GM12878 (cell line): ENCODE data around the gene RPRD1B. TPM values are rescaled to one million over a fixed set of nuclear protein-coding genes. Genes with fewer than 3 reads are reported as not detected.

ENCODE experiments used
- ATAC-seq: fragments of 200-7000 bp; cut with Tn5 transposase; 3 replicates; pipeline ENCODE4 v1.9.1; 2020; ENCODE audit warnings: mild to moderate bottlenecking, moderate library complexity
- BruUV-seq: library from RNA; stranded (reverse); fragments of 400-500 nt; replicated peaks from 2 replicates; lab custom pipeline; 2021; lab: Mats Ljungman, UMichigan
- CTCF ChIA-PET: fragments of 300-600 bp; sonication (Branson Sonifier 250); formaldehyde crosslinking; extraction: SDS; loops from one replicate; lab custom pipeline; 2021; ENCODE audit warnings: inconsistent platforms; lab: Yijun Ruan, JAX
- POLR2A ChIA-PET: fragments of 350-600 bp; formaldehyde crosslinking; extraction: SDS; loops from one replicate; lab custom pipeline; 2021; ENCODE audit warnings: inconsistent platforms; lab: Charles Lee
- RAD21 ChIA-PET: fragments of 300-600 bp; sonication (Branson Sonifier 250); formaldehyde crosslinking; loops from one replicate; lab custom pipeline; 2023; ENCODE audit warnings: antibody characterized with exemption; ENCODE audit not compliant: unreplicated experiment; lab: Charles Lee
- SMC1A ChIA-PET: fragments of 300-600 bp; sonication (Branson Sonifier 250); formaldehyde crosslinking; loops from one replicate; lab custom pipeline; 2023; ENCODE audit not compliant: unreplicated experiment, uncharacterized antibody; lab: Charles Lee
- DNase-seq: peaks from one replicate; pipeline ENCODE4 v3.0.0-alpha.2; 2011; ENCODE audit warnings: low read depth, low spot score
- FAIRE-seq: peaks from 3 replicates; lab custom pipeline; 2011; peaks lifted over from hg19 to GRCh38; lab: Jason Lieb, UNC
- H2AFZ ChIP-seq: 2 replicates; pipeline ENCODE4 v1.6.0; 2011; ENCODE audit warnings: low read depth, low read length, control low read depth; ENCODE audit not compliant: control insufficient read depth
- H3K27ac ChIP-seq: 2 replicates; pipeline ENCODE4 v1.5.1; 2011; ENCODE audit warnings: control low read depth; ENCODE audit not compliant: control insufficient read depth, insufficient read depth
- H3K27me3 ChIP-seq, 2 experiments: replicated peaks in 1 of 2; 2 replicates each; pipeline versions ENCODE4 v1.6.0 to v1.6.1; 2011; ENCODE audit warnings: low read length in 1 of 2; ENCODE audit not compliant: control insufficient read depth in 2 of 2, insufficient read depth in 2 of 2
- H3K36me3 ChIP-seq, 2 experiments: 2 replicates each; pipeline ENCODE4 v1.5.1; 2011; ENCODE audit warnings: low read length in 1 of 2; ENCODE audit not compliant: control insufficient read depth in 2 of 2, insufficient read depth in 2 of 2
- H3K4me1 ChIP-seq: 2 replicates; pipeline ENCODE4 v1.6.1; 2011; ENCODE audit warnings: mild to moderate bottlenecking, low read length, moderate library complexity, mixed read lengths; ENCODE audit not compliant: control insufficient read depth, insufficient read depth
- H3K4me2 ChIP-seq: 2 replicates; pipeline ENCODE4 v1.6.0; 2011; ENCODE audit warnings: control low read depth; ENCODE audit not compliant: control insufficient read depth, insufficient read depth
- H3K4me3 ChIP-seq: fragments of 200-600 bp; sonication (generic); 2 replicates; pipeline ENCODE4 v1.5.1; 2016
- H3K79me2 ChIP-seq: 2 replicates; pipeline ENCODE4 v1.6.0; 2011; ENCODE audit warnings: low read length; ENCODE audit not compliant: control insufficient read depth, insufficient read depth
- H3K9ac ChIP-seq: 2 replicates; pipeline ENCODE4 v1.8.0; 2011; ENCODE audit warnings: low read length, control low read depth, mixed read lengths; ENCODE audit not compliant: control insufficient read depth, insufficient read depth
- H3K9me3 ChIP-seq: replicated peaks from 3 replicates; pipeline ENCODE4 v1.5.1; 2011; ENCODE audit warnings: mild to moderate bottlenecking, low read length; ENCODE audit not compliant: control insufficient read depth, insufficient read depth
- H4K20me1 ChIP-seq: 2 replicates; pipeline ENCODE4 v1.6.0; 2011; ENCODE audit not compliant: control insufficient read depth, insufficient read depth
- BMI1 ChIP-seq: fragments of 450-650 bp; IDR thresholded peaks from 2 replicates; pipeline ENCODE4 v1.6.1; 2016; ENCODE audit warnings: mild to moderate bottlenecking, moderate library complexity, borderline replicate concordance
- BRCA1 ChIP-seq: IDR thresholded peaks from 2 replicates; pipeline ENCODE4 v1.6.1; 2011; ENCODE audit warnings: low read depth, low read length, improper control_type of control experiment
- CBFB ChIP-seq: IDR thresholded peaks from 2 replicates; pipeline ENCODE4 v1.6.1; 2016; ENCODE audit warnings: antibody characterized with exemption, low read depth
- ETV6 ChIP-seq, 2 experiments: fragments of 450-650 bp in 1 of 2; IDR thresholded peaks in 1 of 2; conservative IDR thresholded peaks in 1 of 2; 2 replicates each; pipeline ENCODE4 v1.6.1; 2014; ENCODE audit warnings: antibody characterized with exemption in 1 of 2, borderline replicate concordance in 1 of 2, low read depth in 1 of 2, mild to moderate bottlenecking in 1 of 2, moderate library complexity in 1 of 2
- KLF5 ChIP-seq: fragments of 450-650 bp; IDR thresholded peaks from 2 replicates; pipeline ENCODE4 v1.6.1; 2014; ENCODE audit warnings: mild to moderate bottlenecking; ENCODE audit not compliant: partially characterized antibody
- LARP7 ChIP-seq: fragments of 450-650 bp; IDR thresholded peaks from 2 replicates; pipeline ENCODE4 v1.6.1; 2017; ENCODE audit warnings: mild to moderate bottlenecking
- PAX5 ChIP-seq: IDR thresholded peaks from 2 replicates; pipeline ENCODE4 v1.6.1; 2011; ENCODE audit warnings: low read depth, low read length, borderline replicate concordance
- RAD21 ChIP-seq: IDR thresholded peaks from 2 replicates; pipeline ENCODE4 v1.6.1; 2011; ENCODE audit warnings: mild to moderate bottlenecking, low read depth, low read length, moderate library complexity; ENCODE audit not compliant: insufficient read depth
- WRNIP1 ChIP-seq: IDR thresholded peaks from 2 replicates; pipeline ENCODE4 v1.6.1; 2011; ENCODE audit warnings: low read depth, low read length, improper control_type of control experiment, borderline replicate concordance
- ZNF274 ChIP-seq: IDR thresholded peaks from one replicate; pipeline ENCODE4 v1.8.0; 2011; ENCODE audit not compliant: insufficient read length, insufficient read depth
- ZNF622 ChIP-seq: fragments of 450-650 bp; IDR thresholded peaks from 2 replicates; pipeline ENCODE4 v1.6.1; 2017; ENCODE audit warnings: mild to moderate bottlenecking, inconsistent platforms
- WGBS: methylation state at CpG from one replicate; pipeline ENCODE4 v1.1.6; 2016; ENCODE audit warnings: low lambda C conversion rate; ENCODE audit not compliant: insufficient replicate concordance, insufficient coverage; ENCODE audit errors: missing lambda C conversion rate; 5-methylcytosine and 5-hydroxymethylcytosine counted together
- in situ Hi-C: fragments of 300-500 bp; cut with MboI; formaldehyde crosslinking; loops from 9 replicates; pipeline ENCODE4 v1.14.3; 2018; ENCODE audit warnings: mixed read lengths
- intact Hi-C: fragments of 100-400 bp; cut with micrococcal nuclease; formaldehyde crosslinking; loops from one replicate; pipeline ENCODE4 v1.14.2; 2022; ENCODE audit not compliant: unreplicated experiment
- polyA plus RNA-seq, 11 experiments: library from polyadenylated mRNA; depleted of rRNA in 4 of 11; unstranded in 6 of 11; stranded (reverse) in 5 of 11; fragments of >200 nt; fragmentation: Nextera tagmentation in 4 of 11; fragmentation: Illumina TruSeq in 1 of 11; extraction: Ambion mirVana in 4 of 11; extraction: Trizol in 1 of 11; gene quantifications; 1 replicate in 1 of 11; 2 replicates in 10 of 11; pipeline versions ENCODE4 v1.2.1 to v1.2.3, GENCODE V29; 2011 to 2016; ENCODE audit warnings: inconsistent platforms in 2 of 11, missing spikeins in 2 of 11, low read depth in 1 of 11
- total RNA-seq, 4 experiments: library from RNA; depleted of rRNA in 3 of 4; stranded (reverse); fragments of >200 nt in 3 of 4; fragmentation: Illumina TruSeq in 1 of 4; extraction: Trizol in 1 of 4; gene quantifications; 2 replicates each; pipeline versions ENCODE4 v1.2.1 to v1.2.3, GENCODE V29; 2013 to 2021
- TF ChIP-seq, protein P1 (sequence below): fragments of 450-650 bp; IDR thresholded peaks from 2 replicates; pipeline ENCODE4 v1.6.1; 2017; ENCODE audit warnings: mild to moderate bottlenecking, moderate library complexity
- TF ChIP-seq, protein P2 (sequence below): IDR thresholded peaks from 2 replicates; pipeline ENCODE4 v1.6.1; 2011; ENCODE audit warnings: low read depth, low read length, improper control_type of control experiment, borderline replicate concordance

RPRD1B gene
- total and polyA plus RNA-seq, 10 of the 15 experiments (the other 5 are each of a cell fraction or from before 2014, with no cell fraction given) = 5.2 to 40.2 (median 30.0) TPM

DNA sequence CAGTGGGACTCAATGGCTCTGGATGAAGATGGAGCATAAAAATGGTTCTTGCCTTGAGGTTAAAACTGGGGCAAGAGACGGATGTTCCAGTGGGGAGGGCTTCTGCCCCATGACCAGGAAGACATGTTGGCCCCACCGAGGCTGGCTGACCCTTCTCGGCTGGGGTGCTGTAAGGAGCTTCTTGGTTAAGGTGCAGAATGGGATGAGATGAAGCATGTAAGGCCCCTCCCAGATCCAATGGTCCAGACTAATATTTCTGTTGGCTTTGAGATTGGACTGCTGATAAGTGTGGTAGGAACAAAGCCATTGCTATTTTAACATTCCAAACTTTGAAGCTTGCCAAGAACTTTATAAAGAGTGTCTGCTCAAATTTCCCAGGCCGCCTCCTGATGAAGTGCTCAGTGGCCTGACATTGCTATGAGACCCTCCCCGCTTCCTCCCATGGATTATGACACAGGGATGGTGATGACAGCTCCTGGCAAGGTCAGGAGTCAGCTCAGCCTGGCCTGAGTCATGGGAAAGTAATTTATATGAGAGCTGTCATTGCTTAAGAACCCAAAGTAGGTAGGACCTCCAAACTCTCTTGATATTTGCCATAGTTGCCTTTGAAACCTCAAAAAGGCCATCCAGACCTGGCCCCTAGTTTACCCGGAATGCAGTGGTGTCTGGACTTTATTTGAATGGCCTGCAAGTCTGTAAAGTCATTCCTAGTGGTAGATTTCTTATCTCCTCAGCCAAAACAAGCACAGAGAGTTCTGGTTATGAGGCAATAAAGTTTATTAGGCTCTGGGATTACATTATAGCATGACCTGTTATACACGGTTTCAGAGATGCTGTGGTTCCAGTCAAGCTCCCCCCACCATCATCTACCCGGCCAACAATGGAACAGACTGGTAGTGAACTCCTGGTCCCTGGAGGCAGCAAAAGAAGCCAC is 76.3 kb downstream of the RPRD1B start:
- ATAC-seq (no peak), FAIRE-seq (no peak), DNase-seq (no peak)
- TF ChIP-seq ETV6 (conservative IDR thresholded peaks at IDR 0.05 in 1 of 2, IDR thresholded peaks at IDR 0.05 in 1 of 2; ENCODE audit: borderline replicate concordance in 1 of 2, low read depth in 1 of 2) (no peak), ZNF622 (no peak), CBFB (no peak), LARP7 (no peak), PAX5 (no peak), BMI1 (no peak), ZNF274 (no peak), WRNIP1 (no peak), BRCA1 (no peak), RAD21 (no peak), KLF5 (no peak)
- TF ChIP-seq, protein P1, sequence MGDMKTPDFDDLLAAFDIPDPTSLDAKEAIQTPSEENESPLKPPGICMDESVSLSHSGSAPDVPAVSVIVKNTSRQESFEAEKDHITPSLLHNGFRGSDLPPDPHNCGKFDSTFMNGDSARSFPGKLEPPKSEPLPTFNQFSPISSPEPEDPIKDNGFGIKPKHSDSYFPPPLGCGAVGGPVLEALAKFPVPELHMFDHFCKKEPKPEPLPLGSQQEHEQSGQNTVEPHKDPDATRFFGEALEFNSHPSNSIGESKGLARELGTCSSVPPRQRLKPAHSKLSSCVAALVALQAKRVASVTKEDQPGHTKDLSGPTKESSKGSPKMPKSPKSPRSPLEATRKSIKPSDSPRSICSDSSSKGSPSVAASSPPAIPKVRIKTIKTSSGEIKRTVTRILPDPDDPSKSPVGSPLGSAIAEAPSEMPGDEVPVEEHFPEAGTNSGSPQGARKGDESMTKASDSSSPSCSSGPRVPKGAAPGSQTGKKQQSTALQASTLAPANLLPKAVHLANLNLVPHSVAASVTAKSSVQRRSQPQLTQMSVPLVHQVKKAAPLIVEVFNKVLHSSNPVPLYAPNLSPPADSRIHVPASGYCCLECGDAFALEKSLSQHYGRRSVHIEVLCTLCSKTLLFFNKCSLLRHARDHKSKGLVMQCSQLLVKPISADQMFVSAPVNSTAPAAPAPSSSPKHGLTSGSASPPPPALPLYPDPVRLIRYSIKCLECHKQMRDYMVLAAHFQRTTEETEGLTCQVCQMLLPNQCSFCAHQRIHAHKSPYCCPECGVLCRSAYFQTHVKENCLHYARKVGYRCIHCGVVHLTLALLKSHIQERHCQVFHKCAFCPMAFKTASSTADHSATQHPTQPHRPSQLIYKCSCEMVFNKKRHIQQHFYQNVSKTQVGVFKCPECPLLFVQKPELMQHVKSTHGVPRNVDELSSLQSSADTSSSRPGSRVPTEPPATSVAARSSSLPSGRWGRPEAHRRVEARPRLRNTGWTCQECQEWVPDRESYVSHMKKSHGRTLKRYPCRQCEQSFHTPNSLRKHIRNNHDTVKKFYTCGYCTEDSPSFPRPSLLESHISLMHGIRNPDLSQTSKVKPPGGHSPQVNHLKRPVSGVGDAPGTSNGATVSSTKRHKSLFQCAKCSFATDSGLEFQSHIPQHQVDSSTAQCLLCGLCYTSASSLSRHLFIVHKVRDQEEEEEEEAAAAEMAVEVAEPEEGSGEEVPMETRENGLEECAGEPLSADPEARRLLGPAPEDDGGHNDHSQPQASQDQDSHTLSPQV = no peak
- TF ChIP-seq, protein P2, sequence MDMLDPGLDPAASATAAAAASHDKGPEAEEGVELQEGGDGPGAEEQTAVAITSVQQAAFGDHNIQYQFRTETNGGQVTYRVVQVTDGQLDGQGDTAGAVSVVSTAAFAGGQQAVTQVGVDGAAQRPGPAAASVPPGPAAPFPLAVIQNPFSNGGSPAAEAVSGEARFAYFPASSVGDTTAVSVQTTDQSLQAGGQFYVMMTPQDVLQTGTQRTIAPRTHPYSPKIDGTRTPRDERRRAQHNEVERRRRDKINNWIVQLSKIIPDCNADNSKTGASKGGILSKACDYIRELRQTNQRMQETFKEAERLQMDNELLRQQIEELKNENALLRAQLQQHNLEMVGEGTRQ = no peak
- intact Hi-C loops (no loop called here), in situ Hi-C loops (no loop called here)
- no peaks in the 10 kb centered on the region for H3K36me3 ChIP-seq
- H3K9me3 ChIP-seq = no peaks in the 10 kb centered on the region; the same call in 2 of the 3 replicates
- no peak overlapping the region for H2AFZ ChIP-seq
- RAD21 ChIA-PET = interaction anchor here (1.4 to 6.9 kb wide), 2 partner anchors 35 to 111 kb away, joined by 5 to 88 read pairs; no protein-coding TSS in a partner anchor
- no peak overlapping the region for H3K4me3 ChIP-seq
- BruUV-seq = no TSS peak
- SMC1A ChIA-PET = interaction anchor here (1.0 to 7.0 kb wide), 4 partner anchors 12 to 52 kb away, joined by 3 to 105 read pairs (median 26); no protein-coding TSS in a partner anchor
- WGBS = 75% methylated on average over 8 of the region's 8 CpGs
- H3K79me2 ChIP-seq = no peaks in the 10 kb centered on the region
- H3K4me1 ChIP-seq = 0 out of 2 replicates have a peak, but pooled peaks cover 3% of the 10 kb centered on the region
- no peak overlapping the region for H3K4me2 ChIP-seq
- H4K20me1 ChIP-seq = no peaks in the 10 kb centered on the region
- no peak overlapping the region for H3K27ac ChIP-seq
- CTCF ChIA-PET = interaction anchor here (0.6 to 8.4 kb wide), 12 partner anchors 9 to 314 kb away, joined by 3 to 131 read pairs (median 3); partner anchors contain the start of gene TGM2
- POLR2A ChIA-PET = interaction anchor here (0.5 to 1.6 kb wide), 3 partner anchors 12 to 44 kb away, joined by 3 to 5 read pairs (median 4); no protein-coding TSS in a partner anchor
- H3K27me3 ChIP-seq = no peaks in the 10 kb centered on the region
- no peak overlapping the region for H3K9ac ChIP-seq
